Frontal cortex (tissue), 4 donors: ENCODE measurements around the gene RRP1. TPM values are rescaled to one million over a fixed set of nuclear protein-coding genes. Genes with fewer than 3 reads are reported as not detected.
A peak's percentile ranks its signal among the peaks of the same experiment; 100 is the strongest.

Experiments
- DNase-seq, 2 donors: peaks; one replicate each; pipeline ENCODE4 v3.0.0; 2012; ENCODE audit warnings: low spot score in 2 of 2
- FAIRE-seq: peaks from 2 replicates; lab custom pipeline; 2012; peaks lifted over from hg19 to GRCh38; lab: Jason Lieb, UNC
- total RNA-seq: library from RNA; depleted of rRNA; stranded (reverse); fragments of >200 nt; gene quantifications from one replicate; pipeline ENCODE4 v1.2.3, GENCODE V29; 2014
- donor health status: control.
- donor health status: control.
- donor health status: control.

The RRP1 gene
- total RNA-seq, 1 donor from 2014 or later = 13.9 TPM

DNA sequence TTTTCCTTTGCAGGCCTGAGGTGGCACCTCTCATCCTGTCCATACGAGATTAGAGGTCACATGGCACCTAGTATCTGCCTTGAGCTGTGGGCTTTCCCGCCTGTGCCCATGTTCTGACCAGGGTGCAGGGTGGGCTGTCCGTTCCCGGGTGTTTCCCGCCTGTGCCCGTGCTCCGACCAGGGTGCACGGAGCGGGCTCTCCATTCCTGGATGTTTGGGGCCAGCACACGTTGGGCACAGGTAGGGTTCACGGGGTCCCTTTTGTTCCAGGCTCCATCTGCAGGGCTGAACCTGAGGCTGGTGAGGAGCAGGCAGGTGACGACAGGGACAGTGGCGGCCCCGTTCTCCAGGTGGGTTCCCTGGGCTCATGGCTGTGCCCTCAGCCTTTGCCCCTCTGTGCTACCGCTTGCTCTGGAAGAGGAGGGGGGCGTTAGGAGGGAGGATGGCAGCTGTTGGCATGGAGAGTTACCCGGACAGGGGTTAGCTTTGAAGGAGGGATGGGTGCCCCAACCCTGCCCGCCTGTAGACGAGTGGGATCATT lies 10.0 kb downstream of the RRP1 start:
- no peak for FAIRE-seq
- DNase-seq = no peak

DNA sequence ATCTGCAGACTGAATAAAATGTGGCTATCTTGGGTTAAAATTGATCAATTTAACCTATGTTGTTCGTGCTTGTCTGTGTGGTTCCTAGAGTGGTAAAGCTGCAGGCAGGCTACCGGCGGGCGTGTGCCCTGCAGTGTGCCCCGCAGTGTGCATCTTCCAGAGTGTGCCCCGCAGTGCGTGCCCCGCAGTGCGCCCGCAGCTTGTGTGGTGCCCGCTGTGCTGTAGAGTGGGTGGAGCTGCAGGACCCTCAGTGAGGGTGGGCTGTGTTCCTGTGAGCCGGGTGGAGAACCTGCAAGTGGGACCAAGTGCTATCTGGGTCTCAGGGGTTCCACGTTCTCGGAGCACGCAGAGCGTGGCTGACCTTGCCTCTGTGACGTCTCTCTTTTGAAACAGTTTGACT lies 10.7 kb downstream of the RRP1 start:
- FAIRE-seq (no peak), DNase-seq (no peak)

DNA sequence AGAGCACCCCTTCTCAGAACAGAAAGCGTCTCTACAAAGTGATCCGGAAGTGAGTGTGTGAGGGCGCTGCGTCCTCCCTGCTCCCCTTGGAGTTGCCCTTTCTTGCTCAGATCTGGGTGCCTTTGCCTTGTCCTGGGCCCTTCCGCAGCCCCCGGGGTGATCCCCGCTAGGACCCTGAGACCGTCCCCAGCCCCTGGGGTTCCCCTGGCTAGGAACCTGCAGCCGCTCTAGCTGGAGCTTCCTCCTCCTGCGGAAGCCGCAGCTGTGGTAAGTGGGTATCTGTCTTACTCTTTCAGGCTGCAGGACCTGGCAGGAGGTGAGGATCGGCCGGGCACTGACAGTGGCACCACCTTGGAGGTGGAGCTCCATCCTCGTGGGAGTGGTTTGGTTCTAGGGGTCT lies 11.2 kb downstream of the RRP1 start:
- FAIRE-seq (no peak), DNase-seq (no peak)

DNA sequence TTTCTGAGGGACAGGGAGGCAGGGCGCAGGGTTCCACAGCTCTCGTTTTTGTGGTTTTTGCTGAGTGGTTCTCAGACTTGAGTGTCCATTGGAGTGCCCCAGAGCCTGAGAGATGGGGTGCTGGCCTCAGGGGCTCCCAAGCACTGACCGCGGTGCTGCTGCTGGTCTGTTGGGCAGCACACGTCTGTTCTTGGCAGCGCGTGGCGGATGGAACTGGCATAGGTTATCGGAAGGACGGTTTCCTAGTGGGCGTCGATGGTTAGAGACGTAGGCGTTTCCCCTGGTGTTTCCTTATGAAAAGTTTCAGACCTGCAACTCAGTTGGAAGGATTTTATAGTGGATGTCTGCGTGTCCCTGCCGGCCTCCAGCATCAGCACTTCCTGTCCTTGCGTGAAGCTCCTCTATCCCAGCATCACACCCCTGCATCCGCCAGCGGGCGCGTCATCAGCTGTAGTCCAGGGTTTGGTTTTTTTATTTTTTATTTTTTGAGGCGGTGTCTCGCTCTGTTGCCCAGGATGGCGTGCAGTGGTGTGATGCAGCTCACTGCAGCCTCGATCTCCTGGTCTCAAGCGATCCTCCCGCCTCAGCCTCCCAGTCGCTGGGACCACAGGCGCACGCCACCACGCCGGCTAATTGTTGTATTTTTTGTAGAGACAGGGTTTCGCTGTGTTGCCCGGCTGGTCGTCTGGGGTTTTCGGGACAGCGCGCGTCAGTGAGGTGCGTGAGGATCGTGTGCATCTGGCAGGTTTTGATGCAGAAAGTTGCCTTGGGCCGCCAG lies 11.8 kb downstream of the RRP1 start:
- no peak for DNase-seq
- FAIRE-seq = no peak

DNA sequence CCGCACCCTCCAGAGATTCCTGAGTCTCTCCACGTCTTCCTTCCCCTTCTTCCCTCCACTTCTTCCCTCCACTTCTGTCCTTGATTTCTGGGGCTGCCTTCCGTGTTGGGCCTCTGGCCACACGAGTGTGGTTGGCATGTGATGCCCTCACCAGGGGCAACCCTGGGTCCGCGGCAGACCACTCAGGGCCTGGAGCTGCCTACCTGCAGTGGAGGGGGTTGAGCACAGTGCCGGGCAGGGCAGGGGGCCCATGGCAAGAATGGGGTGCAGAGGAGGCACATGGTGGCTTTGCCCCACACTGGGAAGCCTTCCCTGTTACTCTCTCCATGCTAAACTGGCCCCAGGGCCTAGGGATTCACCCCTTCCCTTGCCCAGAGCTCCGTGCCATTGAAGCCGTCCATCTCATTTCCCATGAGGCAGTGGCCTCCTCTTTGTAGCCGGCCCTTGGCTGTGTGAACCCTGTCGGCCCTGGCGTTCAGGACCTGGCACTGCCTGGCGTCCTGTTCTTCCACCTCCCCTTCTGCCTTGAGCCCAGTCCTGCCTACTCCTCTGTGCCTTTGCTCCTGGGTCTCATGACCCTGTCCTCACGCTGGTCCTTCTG lies 13.4 kb downstream of the RRP1 start:
- no peak for FAIRE-seq
- no peak for DNase-seq

DNA sequence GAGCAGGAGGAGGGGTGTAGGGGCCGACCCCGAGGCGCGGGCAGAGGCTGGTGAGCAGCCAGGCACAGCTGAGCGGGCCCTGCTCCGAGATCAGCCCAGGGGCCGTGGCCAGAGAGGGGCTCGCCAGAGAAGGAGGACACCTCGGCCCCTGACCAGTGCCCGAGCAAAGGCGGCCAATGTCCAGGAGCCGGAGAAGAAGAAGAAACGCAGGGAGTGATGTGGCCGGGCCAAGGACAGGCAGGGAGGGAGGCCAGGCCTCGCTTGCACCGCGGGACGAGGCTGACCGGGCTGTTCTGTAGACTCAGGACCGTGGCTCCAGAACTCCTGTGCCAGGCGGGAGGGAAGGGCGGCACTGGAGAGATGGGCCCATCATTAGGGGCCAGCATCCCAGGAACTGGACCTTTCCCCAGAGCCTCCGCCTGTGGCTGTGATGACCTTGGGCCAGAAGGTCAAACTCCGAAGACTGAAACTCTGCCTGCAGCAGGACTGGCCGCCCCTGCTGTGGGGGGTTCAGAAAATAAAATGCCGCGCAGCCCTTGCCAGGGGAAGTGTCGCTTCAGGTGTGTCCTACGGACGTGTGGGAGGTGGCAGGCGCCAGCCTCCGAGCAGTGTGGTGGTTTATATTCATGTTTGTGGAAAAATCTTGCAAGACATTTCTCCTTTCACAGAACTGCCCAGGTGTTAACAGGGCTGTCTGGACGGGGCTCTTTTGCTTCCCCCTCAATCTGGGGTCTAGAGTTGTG lies 14.4 kb downstream of the RRP1 start:
- DNase-seq (no peak), FAIRE-seq (no peak)

DNA sequence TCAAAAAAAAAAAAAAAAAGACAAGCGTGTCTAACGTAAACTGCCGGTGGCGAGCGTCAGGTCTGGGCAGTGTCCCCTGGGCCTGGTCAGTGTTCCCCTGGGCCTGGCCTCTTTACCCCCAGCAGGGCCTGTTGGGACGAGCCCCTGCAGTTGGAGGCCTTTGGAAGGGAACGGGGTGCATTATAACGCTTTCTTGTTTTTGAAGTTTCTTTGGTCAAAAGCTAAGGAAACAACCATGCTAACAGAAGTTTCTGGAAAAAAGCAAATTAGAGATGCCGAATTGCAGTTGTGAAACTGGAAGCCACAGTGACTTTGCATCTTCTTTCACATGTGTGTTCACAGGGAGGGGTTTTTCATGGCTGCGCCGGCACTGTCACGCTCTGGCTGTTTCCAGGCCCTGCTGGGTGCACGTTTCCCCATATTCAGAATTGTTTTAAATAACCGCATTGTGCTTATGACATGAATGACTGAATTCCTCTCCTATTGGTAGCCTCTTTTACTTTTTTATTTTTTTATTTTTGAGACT lies 16.0 kb downstream of the RRP1 start:
- FAIRE-seq = no peak
- no peak for DNase-seq

DNA sequence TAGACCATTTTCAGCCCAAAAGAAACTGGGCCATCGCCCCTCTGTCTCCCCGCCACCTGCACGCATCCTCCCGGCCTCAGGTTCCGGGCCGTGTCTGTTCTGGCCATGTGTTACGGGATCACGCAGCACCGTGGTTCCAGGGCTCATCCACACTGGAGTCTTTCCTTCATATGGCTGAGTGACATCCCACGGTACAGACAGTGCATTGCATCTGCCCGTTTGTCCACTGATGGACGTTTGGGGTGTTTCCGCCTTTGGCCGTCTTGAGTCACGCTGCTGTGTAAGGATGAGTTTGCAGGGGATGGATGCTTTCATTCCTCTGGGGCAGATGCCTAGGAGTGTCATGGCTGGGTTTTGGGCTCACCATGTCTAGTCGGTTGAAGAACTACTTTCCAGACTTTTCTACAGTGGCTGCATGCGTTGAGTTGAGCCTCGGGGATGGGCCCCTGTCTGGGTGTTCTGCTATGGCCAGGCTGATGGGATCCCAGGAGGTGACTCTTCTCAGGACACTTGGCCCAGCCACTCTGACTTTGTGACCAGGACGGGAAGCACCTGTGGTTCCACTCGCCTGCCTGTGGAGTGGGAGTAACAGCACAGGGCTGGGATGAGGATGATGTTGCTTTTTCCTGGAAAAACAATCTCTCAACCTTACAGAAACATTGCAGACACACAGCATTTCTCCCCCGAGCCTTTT lies 16.8 kb downstream of the RRP1 start:
- FAIRE-seq (no peak), DNase-seq (no peak)

DNA sequence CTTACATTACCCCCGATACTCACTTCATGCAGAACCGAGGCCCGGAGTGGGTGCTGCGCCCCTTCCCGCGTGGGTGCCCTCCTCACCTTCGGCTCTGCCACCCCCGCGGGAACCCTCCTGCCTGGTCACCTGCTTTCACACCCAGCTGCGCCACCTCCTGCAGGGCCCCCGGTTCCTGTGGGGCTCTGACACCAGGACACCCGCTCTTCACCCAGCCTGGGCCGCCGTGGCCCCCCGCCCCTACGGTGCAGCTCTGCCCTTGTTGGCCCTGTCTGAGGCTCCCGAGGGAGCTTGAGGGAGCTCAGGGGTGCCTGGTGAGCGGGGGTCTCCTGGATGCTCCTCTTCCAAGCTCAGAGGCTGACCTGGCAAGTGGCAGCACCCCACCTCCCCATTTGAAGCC lies 19.0 kb downstream of the RRP1 start:
- FAIRE-seq (no peak), DNase-seq (no peak)

DNA sequence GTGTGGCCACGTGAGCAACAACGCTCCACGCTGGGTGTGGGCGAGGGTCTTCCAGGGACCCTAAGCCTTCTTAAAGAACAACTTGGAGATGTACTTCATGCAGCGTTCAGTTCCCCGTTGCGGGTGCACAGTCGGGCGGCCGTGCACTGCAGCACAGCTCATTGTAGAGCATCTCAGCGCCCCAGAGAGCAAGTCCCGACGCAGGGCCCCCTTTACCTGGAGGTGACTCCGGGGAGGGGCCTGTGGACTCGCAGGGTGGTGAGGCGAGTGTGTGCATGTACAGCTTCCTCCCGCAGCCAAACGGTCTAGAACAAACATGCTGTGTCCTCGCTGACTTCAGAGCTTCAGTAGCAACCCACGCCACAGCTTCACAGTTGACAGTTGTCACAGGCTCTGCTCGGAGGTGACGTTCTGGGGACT lies 19.5 kb downstream of the RRP1 start:
- FAIRE-seq (no peak), DNase-seq (no peak)

DNA sequence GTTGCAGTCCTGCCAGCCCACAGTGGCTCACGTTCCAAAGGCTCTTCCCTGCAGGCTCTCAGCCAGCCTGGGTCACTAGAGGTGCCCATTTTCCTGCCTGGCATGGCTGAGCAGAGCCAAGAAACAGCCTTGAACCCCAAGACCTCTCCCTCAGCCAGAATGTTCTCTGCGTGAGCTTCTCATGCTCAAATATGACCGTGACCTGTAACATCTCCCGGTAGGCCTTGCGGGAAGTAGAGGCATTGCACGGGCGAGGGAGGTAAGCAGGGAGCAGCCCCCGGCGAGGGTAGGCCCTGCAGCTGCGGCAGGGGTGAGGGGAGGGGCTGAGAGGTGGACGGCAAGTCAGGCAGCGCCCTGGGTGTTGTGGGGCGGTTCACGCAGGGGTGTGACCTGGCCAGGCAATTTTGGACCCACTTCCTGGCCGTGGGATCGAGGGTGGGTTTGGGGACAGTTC lies 20.0 kb downstream of the RRP1 start:
- FAIRE-seq = no peak
- no peak for DNase-seq

DNA sequence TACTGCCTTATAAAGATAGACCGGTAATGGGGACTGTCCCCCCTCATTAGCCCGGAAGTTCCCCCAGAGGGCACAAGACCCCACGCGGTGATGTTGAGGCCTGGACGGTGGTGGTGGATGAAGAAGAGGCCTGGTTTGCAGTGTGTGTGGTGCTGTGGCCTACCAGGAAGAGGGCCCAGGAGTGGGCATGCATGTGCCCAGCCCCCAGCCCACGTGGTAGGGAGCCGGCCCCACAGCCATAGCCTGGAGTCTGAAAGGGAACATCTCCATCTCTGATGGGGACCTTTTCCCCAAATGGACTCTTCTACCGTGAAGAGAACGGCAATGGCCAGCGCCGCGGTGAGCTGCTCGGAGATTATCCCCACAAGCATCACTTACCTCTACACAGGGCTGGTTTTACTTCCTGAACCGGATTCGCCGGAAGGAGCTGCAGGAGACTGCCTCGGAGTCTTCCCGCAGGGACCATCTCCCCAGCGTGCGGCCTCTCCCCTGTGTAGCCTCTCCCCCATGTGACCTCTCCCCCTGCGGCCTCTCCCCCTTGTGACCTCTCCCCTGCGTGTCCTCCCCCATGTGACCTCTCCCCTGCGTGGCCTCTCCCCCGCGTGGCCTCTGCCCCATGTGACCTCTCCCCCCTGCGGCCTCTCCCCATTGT lies 20.6 kb downstream of the RRP1 start:
- FAIRE-seq = no peak
- DNase-seq = no peak

DNA sequence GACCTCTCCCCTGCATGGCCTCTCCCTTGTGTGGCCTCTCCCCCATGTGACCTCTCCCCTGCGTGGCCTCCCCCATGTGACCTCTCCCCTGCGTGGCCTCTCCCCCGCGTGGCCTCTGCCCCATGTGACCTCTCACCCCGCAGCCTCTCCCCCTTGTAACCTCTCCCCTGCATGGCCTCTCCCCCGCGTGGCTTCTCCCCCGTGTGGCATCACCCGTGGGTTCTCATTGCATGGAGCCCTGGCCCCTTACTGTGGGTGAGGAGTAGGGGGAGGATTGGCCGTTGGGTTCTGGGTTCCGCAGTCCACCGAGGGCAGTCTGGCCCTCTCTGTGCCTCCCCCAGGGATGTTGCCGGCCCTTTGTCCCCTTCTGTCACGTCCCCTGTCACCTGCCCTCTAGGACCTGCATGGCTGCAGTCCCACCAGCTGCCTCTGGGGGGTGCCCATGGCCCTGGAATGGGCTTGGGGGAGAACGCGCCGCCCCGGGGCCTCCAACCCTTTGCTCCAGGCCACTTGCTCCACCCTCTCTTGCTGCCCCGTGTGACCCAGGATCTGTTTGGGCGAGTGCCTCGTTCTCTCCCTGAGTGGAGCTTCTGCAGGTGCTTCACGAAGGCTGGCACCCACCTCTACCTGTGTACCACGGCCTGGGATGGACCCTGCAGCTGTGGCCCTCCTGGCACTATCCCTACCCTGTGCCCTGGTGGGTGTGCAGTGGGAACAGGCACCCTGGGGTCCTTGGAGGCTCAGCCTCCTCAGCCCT lies 21.3 kb downstream of the RRP1 start:
- peak; percentile 88 to 97 for DNase-seq
- FAIRE-seq = no peak

DNA sequence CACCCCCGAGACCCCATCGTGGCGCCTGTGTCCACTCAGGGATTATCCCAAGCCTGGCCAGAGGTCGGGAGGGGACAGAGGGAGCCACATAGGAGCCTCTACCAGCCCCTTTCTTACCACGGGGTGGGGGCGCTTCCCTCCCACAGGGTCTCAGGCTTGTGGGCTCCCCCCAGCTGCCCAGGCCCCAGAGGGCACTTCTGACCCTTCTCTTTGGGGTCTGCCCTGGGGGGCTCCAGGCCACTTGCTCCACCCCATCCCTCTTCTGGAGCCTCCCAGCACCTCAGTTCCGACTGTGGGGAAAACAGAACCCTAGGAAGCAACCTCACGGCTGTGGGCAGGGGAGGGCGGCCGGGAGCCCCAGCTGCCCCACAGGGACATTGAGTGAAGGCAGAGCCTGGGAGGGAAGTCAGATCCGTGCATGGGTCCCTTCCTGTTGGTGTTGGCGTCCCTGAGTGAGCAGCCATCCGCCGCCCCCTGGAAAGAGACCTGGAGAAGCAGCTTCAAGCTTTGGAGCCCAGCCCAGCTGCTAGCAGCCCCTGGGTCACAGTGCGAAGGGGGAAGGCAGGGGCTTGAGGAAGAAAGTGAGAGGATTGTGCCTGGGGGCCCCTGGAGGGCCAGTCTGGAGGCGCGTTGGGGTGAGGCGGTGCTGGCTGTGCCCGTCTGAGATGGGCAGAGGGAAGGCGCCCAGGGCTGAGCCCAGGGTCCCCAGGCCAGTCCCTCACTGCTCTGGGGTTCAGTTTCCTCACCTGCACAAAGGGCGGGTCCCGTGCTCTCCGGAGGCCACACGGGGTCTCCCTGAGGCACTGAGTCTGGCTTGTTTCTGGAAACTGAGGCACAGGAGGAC lies 22.1 kb downstream of the RRP1 start:
- FAIRE-seq = no peak

DNA sequence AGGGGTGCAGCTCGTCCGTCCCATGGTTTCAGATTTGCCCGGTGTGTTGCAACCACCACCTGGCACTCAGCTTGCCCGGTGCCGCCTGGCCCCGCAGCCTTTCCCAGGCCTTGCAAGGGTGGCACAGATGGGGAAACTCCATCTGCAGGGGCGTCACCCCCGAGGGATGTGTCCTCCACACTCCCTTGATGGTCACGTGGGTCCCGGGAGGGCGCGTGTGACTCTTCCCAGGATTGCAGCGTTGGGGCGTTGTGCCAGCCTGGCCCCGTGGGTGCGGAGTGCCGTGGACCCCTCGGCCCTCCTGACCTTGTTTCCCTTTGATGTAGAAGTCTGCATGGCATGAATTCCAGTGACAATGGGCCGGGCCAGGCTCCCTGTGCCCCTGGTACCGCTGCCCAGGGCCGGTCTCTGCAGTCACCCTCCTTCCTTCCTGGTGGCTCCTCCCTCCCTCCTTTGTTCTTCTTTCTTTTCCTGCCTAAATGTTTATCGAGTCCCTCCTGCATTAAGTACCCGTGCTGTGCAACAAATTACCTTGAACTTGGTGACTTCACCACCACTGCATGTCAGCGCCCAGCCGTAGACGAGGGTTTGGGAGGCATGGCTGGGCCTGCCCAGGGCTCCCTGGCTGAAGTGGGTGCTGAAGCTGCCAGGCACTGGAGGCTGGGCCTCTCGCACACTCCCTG lies 22.9 kb downstream of the RRP1 start:
- FAIRE-seq (no peak), DNase-seq (no peak)

More for the DNA sequence above, 22.1 kb downstream of the RRP1 start:
- DNase-seq = no peak

DNA sequence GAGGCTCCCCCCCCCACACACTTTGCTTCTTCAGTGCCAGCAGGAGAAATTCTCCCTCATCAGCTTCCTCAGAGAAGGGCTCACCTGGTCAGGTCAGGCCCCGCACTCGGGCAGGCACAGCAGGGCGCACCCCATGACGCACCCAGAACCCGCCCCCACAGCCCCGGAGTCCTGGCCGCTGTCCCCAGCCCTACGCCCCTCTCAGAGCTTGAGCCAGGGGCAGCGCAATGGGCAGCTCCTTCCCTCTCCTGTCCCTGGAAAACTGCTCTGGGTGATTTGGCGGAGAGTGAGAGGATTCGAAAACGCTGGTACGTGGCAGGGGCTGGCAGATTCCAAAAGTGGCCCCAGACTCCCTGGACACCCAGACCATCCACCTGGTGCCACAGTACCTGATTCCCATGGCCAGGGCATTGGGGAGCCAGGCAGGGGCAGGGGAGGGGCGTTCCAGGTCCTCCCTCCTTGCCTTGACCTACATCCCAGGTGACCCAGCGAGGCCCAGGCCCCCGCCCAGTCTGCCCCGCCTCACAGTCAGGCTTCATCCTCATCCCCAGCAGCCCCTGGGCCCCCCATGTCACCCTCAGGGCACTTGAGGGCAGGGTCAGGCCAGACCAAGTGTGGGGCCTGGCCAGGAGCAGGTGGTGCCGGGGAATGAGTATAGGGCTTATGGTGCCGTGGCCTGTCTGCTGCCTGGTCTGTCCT lies 23.7 kb downstream of the RRP1 start:
- DNase-seq (no peak), FAIRE-seq (no peak)

DNA sequence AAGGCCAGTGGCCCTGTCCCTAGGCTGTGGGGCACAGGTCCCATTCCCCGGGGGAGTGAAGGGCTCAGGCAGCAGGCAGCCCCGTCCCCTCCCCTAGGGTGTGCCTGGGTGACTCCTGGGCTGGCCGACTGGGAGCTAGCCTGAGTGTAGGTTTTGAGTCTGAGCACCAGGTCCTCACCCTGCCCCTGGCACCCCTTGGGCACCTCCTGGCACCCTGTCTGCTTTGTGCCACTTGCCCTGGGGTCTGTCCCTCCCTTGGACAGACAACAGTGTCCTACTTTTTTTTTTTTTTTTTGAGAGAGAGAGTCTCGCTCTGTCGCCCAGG lies 24.2 kb downstream of the RRP1 start:
- DNase-seq (no peak), FAIRE-seq (no peak)
